ENCODE results near the gene UNC13D.

- TF ChIP-seq POLR2A (IDR thresholded peaks at IDR 0.05) (no peak), CTCF (IDR thresholded peaks at IDR 0.05) (no peak)
Measured at GRCh38 chr17:75824666-75825065, 19.5 kb downstream of the UNC13D start.
